Measurements from ENCODE around the gene UNC5A. TPM values are rescaled to one million over a fixed set of nuclear protein-coding genes. Genes with fewer than 3 reads are reported as not detected.

The UNC5A gene
- total RNA-seq, 1 donor from 2014 or later = 1.1 TPM

GRCh38 chr5:176881021-176881749, 70.8 kb downstream of the UNC5A start:
- no peak for DNase-seq (ENCODE audit: low read depth)
- H3K36me3 ChIP-seq (ENCODE audit: control insufficient read depth, insufficient read depth, low read length) = no peaks in the 10 kb centered on the region
- peaks cover 24% of the 10 kb centered on the region for H3K27me3 ChIP-seq (ENCODE audit: control insufficient read depth, insufficient read depth, low read length)
- H3K4me3 ChIP-seq (ENCODE audit: low read depth, low read length) = no peak overlapping the region
- TF ChIP-seq, protein P1, sequence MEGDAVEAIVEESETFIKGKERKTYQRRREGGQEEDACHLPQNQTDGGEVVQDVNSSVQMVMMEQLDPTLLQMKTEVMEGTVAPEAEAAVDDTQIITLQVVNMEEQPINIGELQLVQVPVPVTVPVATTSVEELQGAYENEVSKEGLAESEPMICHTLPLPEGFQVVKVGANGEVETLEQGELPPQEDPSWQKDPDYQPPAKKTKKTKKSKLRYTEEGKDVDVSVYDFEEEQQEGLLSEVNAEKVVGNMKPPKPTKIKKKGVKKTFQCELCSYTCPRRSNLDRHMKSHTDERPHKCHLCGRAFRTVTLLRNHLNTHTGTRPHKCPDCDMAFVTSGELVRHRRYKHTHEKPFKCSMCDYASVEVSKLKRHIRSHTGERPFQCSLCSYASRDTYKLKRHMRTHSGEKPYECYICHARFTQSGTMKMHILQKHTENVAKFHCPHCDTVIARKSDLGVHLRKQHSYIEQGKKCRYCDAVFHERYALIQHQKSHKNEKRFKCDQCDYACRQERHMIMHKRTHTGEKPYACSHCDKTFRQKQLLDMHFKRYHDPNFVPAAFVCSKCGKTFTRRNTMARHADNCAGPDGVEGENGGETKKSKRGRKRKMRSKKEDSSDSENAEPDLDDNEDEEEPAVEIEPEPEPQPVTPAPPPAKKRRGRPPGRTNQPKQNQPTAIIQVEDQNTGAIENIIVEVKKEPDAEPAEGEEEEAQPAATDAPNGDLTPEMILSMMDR (IDR thresholded peaks at IDR 0.05; ENCODE audit: insufficient read depth, low read length, poor library complexity, severe bottlenecking) = no peak

DNA sequence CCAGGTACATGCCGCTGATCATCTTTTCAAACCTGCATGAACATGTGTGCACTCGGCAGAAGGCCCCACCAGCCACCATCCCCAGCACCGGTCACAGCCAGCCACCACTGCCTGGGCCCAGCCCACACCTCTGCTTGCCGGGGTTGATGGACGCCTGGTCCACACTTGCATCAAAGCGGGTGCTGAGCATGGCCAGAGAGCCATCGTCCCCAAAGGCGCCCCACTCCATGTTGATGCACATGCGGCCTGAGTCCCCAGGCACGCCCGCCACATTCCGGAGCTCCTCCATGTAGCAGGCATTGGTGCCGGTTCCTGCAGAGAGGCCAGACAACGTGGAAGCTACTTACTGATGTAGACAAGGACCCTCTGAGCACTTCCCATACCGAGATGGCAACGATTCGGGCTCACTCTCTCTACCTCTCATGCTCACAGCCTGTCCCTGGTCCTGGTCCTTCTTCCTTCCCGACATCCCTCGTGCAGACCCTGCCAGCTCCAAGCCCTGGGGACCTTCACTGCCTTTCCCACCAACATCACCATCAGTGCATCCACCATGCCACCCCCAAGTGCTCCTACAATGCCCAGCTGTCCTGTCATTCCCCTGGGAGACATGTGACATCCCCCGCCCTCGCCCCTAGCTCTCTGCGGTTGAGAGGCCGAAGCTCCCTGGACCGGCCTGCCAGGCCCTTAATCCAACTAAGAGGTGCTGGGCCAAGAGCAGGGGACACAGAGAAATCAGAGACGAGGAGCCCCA, 71.6 kb downstream of the UNC5A start:
- Histone ChIP-seq H3K27me3 (ENCODE audit: control insufficient read depth, insufficient read depth, low read length) (peaks cover 16% of the 10 kb centered on the region), H3K4me3 (ENCODE audit: low read depth, low read length) (no peak overlapping the region), H3K36me3 (ENCODE audit: control insufficient read depth, insufficient read depth, low read length) (no peaks in the 10 kb centered on the region)
- TF ChIP-seq, protein P1 (IDR thresholded peaks at IDR 0.05; ENCODE audit: insufficient read depth, low read length, poor library complexity, severe bottlenecking) = no peak
- no peak for DNase-seq (ENCODE audit: low read depth)

GRCh38 chr5:176882567-176882903, 72.2 kb downstream of the UNC5A start:
- Histone ChIP-seq H3K36me3 (ENCODE audit: control insufficient read depth, insufficient read depth, low read length) (no peaks in the 10 kb centered on the region), H3K4me3 (ENCODE audit: low read depth, low read length) (no peak overlapping the region), H3K27me3 (ENCODE audit: control insufficient read depth, insufficient read depth, low read length) (peaks cover 10% of the 10 kb centered on the region)
- TF ChIP-seq, protein P1 (IDR thresholded peaks at IDR 0.05; ENCODE audit: insufficient read depth, low read length, poor library complexity, severe bottlenecking) = no peak
- DNase-seq (ENCODE audit: low read depth) = no peak

DNA sequence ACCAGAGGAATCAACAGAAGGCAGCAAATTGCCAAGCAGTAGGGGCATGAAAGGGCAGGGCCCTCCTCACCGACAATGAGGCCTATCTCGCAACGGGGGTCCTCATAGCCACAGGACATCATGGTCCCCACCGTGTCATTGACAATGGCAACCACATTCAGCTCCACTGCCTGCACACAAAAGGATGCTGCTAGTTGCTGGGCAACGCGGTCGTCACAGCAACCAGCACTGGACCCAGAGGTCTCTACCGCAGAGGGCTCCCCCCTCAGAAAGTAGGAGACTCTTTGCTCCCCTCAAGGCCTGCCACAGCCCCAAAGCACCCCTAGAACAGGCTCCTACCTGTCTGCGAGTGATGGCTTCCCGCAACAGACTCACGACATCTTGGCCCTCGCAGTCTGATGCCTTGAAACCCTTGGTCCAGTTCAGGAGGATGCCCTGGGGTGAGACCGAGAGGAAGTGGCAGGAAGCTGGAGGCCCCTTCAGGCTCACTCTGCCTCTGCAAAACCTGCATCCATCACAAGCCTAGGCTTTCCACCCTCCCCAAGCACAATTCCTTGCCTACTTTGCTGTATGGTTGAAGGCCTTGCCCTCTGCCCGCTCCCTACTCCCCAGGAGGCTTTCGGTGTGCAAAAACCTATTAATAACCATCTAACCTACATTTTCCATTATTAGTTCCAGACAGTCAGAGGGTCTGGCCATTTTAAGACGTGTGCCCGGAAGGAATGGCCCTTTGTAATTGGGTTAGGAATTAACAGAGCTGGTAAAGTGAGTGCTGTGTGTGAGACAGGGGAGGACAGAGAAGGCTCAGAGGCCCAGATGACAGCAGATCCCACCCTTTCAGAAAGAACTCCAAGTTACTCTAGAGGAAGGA, 73.6 kb downstream of the UNC5A start:
- TF ChIP-seq, protein P1 (IDR thresholded peaks at IDR 0.05; ENCODE audit: insufficient read depth, low read length, poor library complexity, severe bottlenecking) = no peak
- H3K27me3 ChIP-seq (ENCODE audit: control insufficient read depth, insufficient read depth, low read length) = no peaks in the 10 kb centered on the region
- no peaks in the 10 kb centered on the region for H3K36me3 ChIP-seq (ENCODE audit: control insufficient read depth, insufficient read depth, low read length)
- no peak overlapping the region for H3K4me3 ChIP-seq (ENCODE audit: low read depth, low read length)
- no peak for DNase-seq (ENCODE audit: low read depth)

DNA sequence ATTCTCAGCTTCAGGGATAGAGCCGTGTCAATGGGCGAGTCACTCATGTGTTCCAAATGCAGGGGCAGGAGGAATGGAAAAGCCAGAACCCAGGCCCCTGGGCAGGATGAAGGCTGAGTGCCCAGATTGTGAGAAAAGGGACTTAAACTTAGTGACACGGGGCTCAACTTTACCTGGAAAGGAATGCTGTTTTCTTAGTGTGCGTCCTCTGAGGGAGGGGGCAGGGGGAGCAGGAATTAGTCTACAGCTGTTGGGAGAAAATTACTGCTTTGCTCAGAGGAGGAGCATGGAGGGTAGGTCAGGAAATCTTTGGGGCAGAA, 74.2 kb downstream of the UNC5A start:
- Histone ChIP-seq H3K36me3 (ENCODE audit: control insufficient read depth, insufficient read depth, low read length) (no peaks in the 10 kb centered on the region), H3K27me3 (ENCODE audit: control insufficient read depth, insufficient read depth, low read length) (no peaks in the 10 kb centered on the region), H3K4me3 (ENCODE audit: low read depth, low read length) (no peak overlapping the region)
- no peak for DNase-seq (ENCODE audit: low read depth)
- TF ChIP-seq, protein P1 (IDR thresholded peaks at IDR 0.05; ENCODE audit: insufficient read depth, low read length, poor library complexity, severe bottlenecking) = no peak
